Measurements from ENCODE around the gene COX8C.
"Not testable (repeated sequence)": the region's sequence is repeated elsewhere in the genome, so short reads cannot be mapped to it uniquely, and the experiment has no call there.

GRCh38 chr14:93384256-93384655 lies 37.3 kb downstream of the COX8C start:
- TF ChIP-seq CTCF (conservative IDR thresholded peaks at IDR 0.05); EZH2 (IDR thresholded peaks at IDR 0.05; ENCODE audit: low read depth): not testable (repeated sequence)
